ENCODE measurements around the gene ATOSB. TPM values are rescaled to one million over a fixed set of nuclear protein-coding genes. Genes with fewer than 3 reads are reported as not detected.
"Not testable (repeated sequence)": the region's sequence is repeated elsewhere in the genome, so short reads cannot be mapped to it uniquely, and the experiment has no call there.

Gene ATOSB
- total RNA-seq, 1 donor from 2014 or later, result 4.7 TPM

DNA sequence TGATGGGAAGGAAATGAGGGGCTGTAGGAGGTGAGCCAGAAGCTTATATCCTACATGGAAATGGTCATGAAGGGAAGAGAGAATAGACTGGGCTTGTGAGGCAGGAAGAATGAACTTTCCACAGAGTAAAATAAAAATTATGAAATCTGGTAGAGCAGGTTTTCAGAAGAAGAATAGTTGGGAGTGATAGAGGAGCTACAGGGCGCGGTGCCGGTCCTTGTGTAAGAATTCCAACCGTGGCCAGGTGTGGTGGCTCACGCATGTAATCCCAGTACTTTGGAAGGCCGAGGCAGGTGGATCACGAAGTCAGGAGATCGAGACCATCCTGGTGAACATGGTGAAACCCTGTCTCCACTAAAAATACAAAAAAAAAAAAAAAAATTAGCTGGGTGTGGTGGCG, 37.3 kb upstream of the ATOSB start:
- no peaks in the 10 kb centered on the region for H3K36me3 ChIP-seq (ENCODE audit: control insufficient read depth in 3 of 3, insufficient read depth in 3 of 3, low read length in 3 of 3)

DNA sequence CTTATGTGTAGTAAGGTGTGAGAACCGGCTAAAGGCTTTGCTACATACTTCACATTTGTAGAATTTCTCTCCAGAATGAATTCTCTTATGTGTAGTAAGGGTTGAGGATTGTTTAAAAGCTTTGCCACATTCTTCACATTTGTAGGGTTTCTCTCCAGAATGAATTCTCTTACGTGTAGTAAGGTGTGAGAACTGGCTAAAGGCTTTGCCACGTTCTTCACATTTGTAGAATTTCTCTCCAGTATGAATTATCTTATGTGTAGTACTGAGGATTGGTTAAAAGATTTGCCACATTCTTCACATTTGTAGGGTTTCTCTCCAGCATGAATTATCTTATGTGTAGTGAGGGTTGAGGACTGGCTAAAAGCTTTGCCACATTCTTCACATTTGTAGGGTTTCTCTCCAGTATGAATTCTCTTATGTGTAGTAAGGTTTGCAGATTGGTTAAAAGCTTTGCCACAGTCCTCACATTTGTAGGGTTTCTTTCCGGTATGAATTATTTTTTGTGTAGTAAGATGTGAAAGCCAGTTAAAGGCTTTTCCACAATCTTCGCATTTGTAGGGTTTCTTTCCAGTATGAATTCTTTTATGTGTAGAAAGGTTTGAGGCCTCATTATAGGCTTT, 32.4 kb upstream of the ATOSB start:
- not testable (repeated sequence) for H3K36me3 ChIP-seq (ENCODE audit: control insufficient read depth in 3 of 3, insufficient read depth in 3 of 3, low read length in 3 of 3); H3K27me3 ChIP-seq (ENCODE audit: control insufficient read depth in 3 of 3, insufficient read depth in 3 of 3, low read length in 3 of 3); H3K9me3 ChIP-seq (ENCODE audit: control insufficient read depth in 3 of 3, low read length in 3 of 3); H3K4me1 ChIP-seq (ENCODE audit: control insufficient read depth in 3 of 3, insufficient read depth in 3 of 3, low read length in 3 of 3); H3K27ac ChIP-seq (ENCODE audit: low read depth, low read length); H3K4me3 ChIP-seq (ENCODE audit: low read length in 3 of 3); H3K9ac ChIP-seq (ENCODE audit: low read depth in 1 of 3, low read length in 3 of 3)

More for the DNA sequence above, 37.3 kb upstream of the ATOSB start:
- H3K9ac ChIP-seq (ENCODE audit: low read depth in 1 of 3, low read length in 3 of 3), result no peak overlapping the region
- H3K9me3 ChIP-seq (ENCODE audit: control insufficient read depth in 3 of 3, low read length in 3 of 3), result no peaks in the 10 kb centered on the region
- H3K4me1 ChIP-seq (ENCODE audit: control insufficient read depth in 3 of 3, insufficient read depth in 3 of 3, low read length in 3 of 3), result no peaks in the 10 kb centered on the region
- no peaks in the 10 kb centered on the region for H3K27me3 ChIP-seq (ENCODE audit: control insufficient read depth in 3 of 3, insufficient read depth in 3 of 3, low read length in 3 of 3)
- H3K27ac ChIP-seq (ENCODE audit: low read depth, low read length), result no peak overlapping the region
- no peak overlapping the region for H3K4me3 ChIP-seq (ENCODE audit: low read length in 3 of 3)

GRCh38 chr9:35142037-35142436, 26.4 kb upstream of the ATOSB start:
- Histone ChIP-seq H3K9ac (ENCODE audit: low read depth in 1 of 3, low read length in 3 of 3) (no peak overlapping the region), H3K36me3 (ENCODE audit: control insufficient read depth in 3 of 3, insufficient read depth in 3 of 3, low read length in 3 of 3) (no peaks in the 10 kb centered on the region), H3K9me3 (ENCODE audit: control insufficient read depth in 3 of 3, low read length in 3 of 3) (peaks cover 5 to 7% (median 6%) of the 10 kb centered on the region in 3 donors), H3K27me3 (ENCODE audit: control insufficient read depth in 3 of 3, insufficient read depth in 3 of 3, low read length in 3 of 3) (no peaks in the 10 kb centered on the region), H3K4me3 (ENCODE audit: low read length in 3 of 3) (no peak overlapping the region), H3K4me1 (ENCODE audit: control insufficient read depth in 3 of 3, insufficient read depth in 3 of 3, low read length in 3 of 3) (no peaks in the 10 kb centered on the region), H3K27ac (ENCODE audit: low read depth, low read length) (no peak overlapping the region)

DNA sequence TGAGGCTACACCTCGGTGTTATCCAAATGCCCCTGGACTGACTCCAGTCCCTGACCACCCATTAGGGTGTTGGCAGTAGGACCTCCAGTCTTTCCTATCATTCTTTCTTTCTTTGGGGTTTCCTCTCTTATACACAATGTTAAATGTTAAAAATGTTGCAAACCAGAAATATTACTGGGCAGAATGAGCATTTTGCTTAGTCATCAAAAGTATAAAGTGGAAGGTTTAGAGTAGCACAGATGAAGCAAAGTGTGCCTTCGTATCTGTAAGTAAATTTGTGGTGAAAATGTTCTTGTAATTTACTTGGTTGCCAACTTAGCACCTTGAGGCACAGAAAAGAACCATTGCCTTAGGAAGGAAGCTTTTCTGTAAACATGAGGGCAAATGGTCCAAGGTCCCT, 24.4 kb upstream of the ATOSB start:
- Histone ChIP-seq H3K27me3 (ENCODE audit: control insufficient read depth in 3 of 3, insufficient read depth in 3 of 3, low read length in 3 of 3) (no peaks in the 10 kb centered on the region), H3K36me3 (ENCODE audit: control insufficient read depth in 3 of 3, insufficient read depth in 3 of 3, low read length in 3 of 3) (no peaks in the 10 kb centered on the region), H3K4me3 (ENCODE audit: low read length in 3 of 3) (no peak overlapping the region), H3K9ac (ENCODE audit: low read depth in 1 of 3, low read length in 3 of 3) (no peak overlapping the region), H3K27ac (ENCODE audit: low read depth, low read length) (no peak overlapping the region), H3K4me1 (ENCODE audit: control insufficient read depth in 3 of 3, insufficient read depth in 3 of 3, low read length in 3 of 3) (no peaks in the 10 kb centered on the region), H3K9me3 (ENCODE audit: control insufficient read depth in 3 of 3, low read length in 3 of 3) (peaks cover 5 to 7% (median 6%) of the 10 kb centered on the region in 3 donors)

- Histone ChIP-seq H3K27me3 (ENCODE audit: control insufficient read depth in 3 of 3, insufficient read depth in 3 of 3, low read length in 3 of 3) (no peaks in the 10 kb centered on the region), H3K4me1 (ENCODE audit: control insufficient read depth in 3 of 3, insufficient read depth in 3 of 3, low read length in 3 of 3) (no peaks in the 10 kb centered on the region), H3K27ac (ENCODE audit: low read depth, low read length) (no peak overlapping the region), H3K36me3 (ENCODE audit: control insufficient read depth in 3 of 3, insufficient read depth in 3 of 3, low read length in 3 of 3) (no peaks in the 10 kb centered on the region), H3K9ac (ENCODE audit: low read depth in 1 of 3, low read length in 3 of 3) (no peak overlapping the region), H3K4me3 (ENCODE audit: low read length in 3 of 3) (no peak overlapping the region), H3K9me3 (ENCODE audit: control insufficient read depth in 3 of 3, low read length in 3 of 3) (peaks cover 0 to 3% (median 0%) of the 10 kb centered on the region in 3 donors)
These were observed 21.2 kb upstream of the ATOSB start for GRCh38 chr9:35136866-35137265.

GRCh38 chr9:35135988-35136387, 20.3 kb upstream of the ATOSB start:
- H3K9ac ChIP-seq (ENCODE audit: low read depth in 1 of 3, low read length in 3 of 3), result no peak overlapping the region
- H3K4me3 ChIP-seq (ENCODE audit: low read length in 3 of 3), result no peak overlapping the region
- H3K9me3 ChIP-seq (ENCODE audit: control insufficient read depth in 3 of 3, low read length in 3 of 3), result no peaks in the 10 kb centered on the region
- H3K27ac ChIP-seq (ENCODE audit: low read depth, low read length), result no peak overlapping the region
- no peaks in the 10 kb centered on the region for H3K36me3 ChIP-seq (ENCODE audit: control insufficient read depth in 3 of 3, insufficient read depth in 3 of 3, low read length in 3 of 3)
- H3K27me3 ChIP-seq (ENCODE audit: control insufficient read depth in 3 of 3, insufficient read depth in 3 of 3, low read length in 3 of 3), result no peaks in the 10 kb centered on the region
- H3K4me1 ChIP-seq (ENCODE audit: control insufficient read depth in 3 of 3, insufficient read depth in 3 of 3, low read length in 3 of 3), result no peaks in the 10 kb centered on the region

- H3K27ac ChIP-seq (ENCODE audit: low read depth, low read length), result no peak overlapping the region
- H3K9ac ChIP-seq (ENCODE audit: low read depth in 1 of 3, low read length in 3 of 3), result no peak overlapping the region
- H3K4me3 ChIP-seq (ENCODE audit: low read length in 3 of 3), result no peak overlapping the region
- H3K4me1 ChIP-seq (ENCODE audit: control insufficient read depth in 3 of 3, insufficient read depth in 3 of 3, low read length in 3 of 3), result no peaks in the 10 kb centered on the region
- H3K9me3 ChIP-seq (ENCODE audit: control insufficient read depth in 3 of 3, low read length in 3 of 3), result no peaks in the 10 kb centered on the region
- H3K36me3 ChIP-seq (ENCODE audit: control insufficient read depth in 3 of 3, insufficient read depth in 3 of 3, low read length in 3 of 3), result no peaks in the 10 kb centered on the region
- no peaks in the 10 kb centered on the region for H3K27me3 ChIP-seq (ENCODE audit: control insufficient read depth in 3 of 3, insufficient read depth in 3 of 3, low read length in 3 of 3)
These were observed 19.3 kb upstream of the ATOSB start for GRCh38 chr9:35134920-35135319.

DNA sequence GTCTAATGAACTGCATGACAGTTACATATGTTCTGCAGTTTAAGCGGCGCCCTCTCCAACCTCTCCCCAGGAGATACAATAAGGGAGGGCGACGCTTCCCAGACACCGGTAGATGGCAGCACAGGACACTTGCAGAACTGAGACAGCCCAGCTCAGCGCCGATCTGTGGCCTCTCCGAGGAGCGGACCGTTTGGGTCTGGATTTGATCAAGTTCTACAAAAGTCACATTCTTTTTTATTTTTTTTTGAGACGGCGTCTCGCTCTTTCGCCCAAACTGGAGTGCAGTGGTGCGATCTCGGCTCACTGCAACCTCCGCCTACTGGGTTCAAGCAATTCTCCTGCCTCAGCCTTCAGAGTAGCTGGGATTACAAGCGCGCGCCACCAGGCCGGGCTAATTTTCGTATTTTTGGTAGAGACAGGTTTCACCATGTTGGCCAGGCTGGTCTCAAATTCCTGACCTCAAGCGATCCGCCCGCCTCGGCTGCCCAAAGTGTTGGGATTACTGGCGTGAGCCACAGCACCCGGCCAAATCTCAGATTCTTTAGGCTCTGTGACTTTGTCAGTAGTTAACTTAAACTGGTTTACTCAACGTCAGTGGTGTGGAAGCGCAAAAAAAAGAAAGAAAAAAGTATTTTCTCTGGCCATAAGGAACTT, 1.4 kb upstream of the ATOSB start:
- Histone ChIP-seq H3K27ac (ENCODE audit: low read depth, low read length) (peak overlapping the region; percentile 86), H3K9me3 (ENCODE audit: control insufficient read depth in 3 of 3, low read length in 3 of 3) (no peaks in the 10 kb centered on the region), H3K9ac (ENCODE audit: low read depth in 1 of 3, low read length in 3 of 3) (peak overlapping the region; percentile 38 to 85 (median 76)), H3K4me1 (ENCODE audit: control insufficient read depth in 3 of 3, insufficient read depth in 3 of 3, low read length in 3 of 3) (peaks cover 27 to 42% (median 35%) of the 10 kb centered on the region in 3 donors), H3K27me3 (ENCODE audit: control insufficient read depth in 3 of 3, insufficient read depth in 3 of 3, low read length in 3 of 3) (no peaks in the 10 kb centered on the region), H3K36me3 (ENCODE audit: control insufficient read depth in 3 of 3, insufficient read depth in 3 of 3, low read length in 3 of 3) (no peaks in the 10 kb centered on the region), H3K4me3 (ENCODE audit: low read length in 3 of 3) (peak overlapping the region; percentile 89 to 96 (median 95))

DNA sequence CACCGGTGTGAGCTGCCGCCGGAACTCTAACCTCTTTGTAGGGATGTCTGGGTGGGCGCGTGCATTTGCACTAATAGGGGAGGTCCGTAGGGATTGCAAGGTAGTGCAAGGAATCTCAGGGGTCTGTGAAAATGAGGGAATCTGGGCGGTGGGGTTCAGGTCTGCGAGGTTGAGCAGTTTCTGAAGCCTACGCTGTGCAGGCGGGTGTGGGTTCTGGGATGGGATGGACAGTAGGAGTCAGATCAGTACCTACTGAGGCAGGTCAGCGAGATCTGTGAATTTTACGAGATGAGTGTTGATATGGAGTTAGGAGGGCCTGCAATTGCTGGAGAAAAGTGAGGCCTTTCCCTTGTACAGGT, 856 bp upstream of the ATOSB start:
- Histone ChIP-seq H3K9me3 (ENCODE audit: control insufficient read depth in 3 of 3, low read length in 3 of 3) (no peaks in the 10 kb centered on the region), H3K9ac (ENCODE audit: low read depth in 1 of 3, low read length in 3 of 3) (peak overlapping the region; percentile 34 to 85 (median 76)), H3K36me3 (ENCODE audit: control insufficient read depth in 3 of 3, insufficient read depth in 3 of 3, low read length in 3 of 3) (no peaks in the 10 kb centered on the region), H3K4me1 (ENCODE audit: control insufficient read depth in 3 of 3, insufficient read depth in 3 of 3, low read length in 3 of 3) (peaks cover 31 to 46% (median 39%) of the 10 kb centered on the region in 3 donors), H3K4me3 (ENCODE audit: low read length in 3 of 3) (peak overlapping the region; percentile 89 to 96 (median 95)), H3K27me3 (ENCODE audit: control insufficient read depth in 3 of 3, insufficient read depth in 3 of 3, low read length in 3 of 3) (no peaks in the 10 kb centered on the region), H3K27ac (ENCODE audit: low read depth, low read length) (peak overlapping the region; percentile 86)

DNA sequence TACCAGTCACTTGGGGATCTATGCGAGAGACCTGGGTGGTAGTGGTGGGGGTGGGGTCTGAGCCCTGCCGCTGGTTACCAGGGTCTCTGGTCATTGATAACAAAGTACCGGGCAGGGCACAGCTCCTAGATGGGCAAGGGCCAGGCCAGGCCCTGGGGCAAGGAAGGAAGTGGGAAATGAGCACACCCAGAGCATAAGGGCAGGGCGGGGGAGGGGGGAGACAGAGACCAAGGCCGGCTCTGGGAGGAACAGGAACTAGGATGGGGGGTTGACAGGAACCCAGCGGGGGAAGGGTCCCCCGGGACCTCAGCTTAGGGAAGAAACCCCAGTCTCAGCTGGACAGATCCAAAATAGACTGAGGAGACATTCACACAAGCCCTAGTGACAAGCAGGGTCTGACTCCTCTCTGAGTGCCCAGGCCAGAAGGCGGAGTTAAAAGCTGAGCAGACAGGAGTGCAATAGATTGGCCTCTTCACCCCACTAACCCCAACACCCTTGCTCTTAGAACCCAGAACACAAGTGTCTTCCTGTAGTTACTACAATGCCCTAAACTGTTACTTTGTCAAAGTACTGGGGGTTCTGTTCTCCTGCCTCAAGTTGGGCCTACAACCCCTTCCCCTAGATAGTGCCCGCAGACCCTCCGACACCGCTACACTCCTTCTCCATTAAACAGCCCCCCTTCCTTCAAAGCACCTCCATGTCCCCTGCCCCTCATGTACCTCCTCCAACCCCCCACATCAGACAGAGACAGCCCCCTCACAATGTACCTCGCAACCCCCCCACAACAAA, 628 bp downstream of the ATOSB start:
- Histone ChIP-seq H3K36me3 (ENCODE audit: control insufficient read depth in 3 of 3, insufficient read depth in 3 of 3, low read length in 3 of 3) (peaks cover 0 to 2% (median 0%) of the 10 kb centered on the region in 3 donors), H3K9me3 (ENCODE audit: control insufficient read depth in 3 of 3, low read length in 3 of 3) (no peaks in the 10 kb centered on the region)

More for the DNA sequence above, 628 bp downstream of the ATOSB start:
- Histone ChIP-seq H3K27ac (ENCODE audit: low read depth, low read length) (peak overlapping the region; percentile 86), H3K4me3 (ENCODE audit: low read length in 3 of 3) (peak overlapping the region; percentile 89 to 96 (median 95)), H3K27me3 (ENCODE audit: control insufficient read depth in 3 of 3, insufficient read depth in 3 of 3, low read length in 3 of 3) (no peaks in the 10 kb centered on the region), H3K4me1 (ENCODE audit: control insufficient read depth in 3 of 3, insufficient read depth in 3 of 3, low read length in 3 of 3) (peaks cover 43 to 58% (median 50%) of the 10 kb centered on the region in 3 donors), H3K9ac (ENCODE audit: low read depth in 1 of 3, low read length in 3 of 3) (peak overlapping the region; percentile 76 to 85 (median 84))

Data from skeletal muscle tissue (tissue), 4 donors.